HCT116 (cell line): ENCODE measurements around the gene EZH2.

ENCODE experiments used
- EZH2 ChIP-seq: fragments of 200-600 bp; sonication (generic); IDR thresholded peaks from 2 replicates; pipeline ENCODE4 v1.6.1; 2017; ENCODE audit warnings: antibody characterized with exemption, mixed run types
- EZH2phosphoT487 ChIP-seq: fragments of 200-600 bp; IDR thresholded peaks from 2 replicates; pipeline ENCODE4 v1.6.1; 2018; ENCODE audit warnings: antibody characterized with exemption, borderline replicate concordance
- FOSL1 ChIP-seq: IDR thresholded peaks from 2 replicates; pipeline ENCODE4 v1.6.1; 2012; ENCODE audit warnings: low read depth
- POLR2AphosphoS5 ChIP-seq: IDR thresholded peaks from 2 replicates; pipeline ENCODE4 v1.6.1; 2011; ENCODE audit warnings: mild to moderate bottlenecking, low read depth, low read length, moderate library complexity
- RAD21 ChIP-seq: IDR thresholded peaks from 2 replicates; pipeline ENCODE4 v1.6.1; 2012; ENCODE audit warnings: low read depth, mild to moderate bottlenecking
- SIN3A ChIP-seq: IDR thresholded peaks from 2 replicates; pipeline ENCODE4 v1.6.1; 2012; ENCODE audit warnings: low read depth
- SP1 ChIP-seq: IDR thresholded peaks from 2 replicates; pipeline ENCODE4 v1.6.1; 2012; ENCODE audit warnings: low read depth
- ZNF274 ChIP-seq: fragments of 200-500 bp; sonication (Bioruptor generic); IDR thresholded peaks from 2 replicates; pipeline ENCODE4 v1.6.1; 2014; ENCODE audit warnings: mild to moderate bottlenecking, low read depth, low read length, inconsistent platforms
- TF ChIP-seq, protein P1 (sequence below): IDR thresholded peaks from 2 replicates; pipeline ENCODE4 v1.6.1; 2012
- TF ChIP-seq, protein P2 (sequence below), 3 experiments: fragments of 200-600 bp in 1 of 3; sonication (generic) in 1 of 3; IDR thresholded peaks in 2 of 3; conservative IDR thresholded peaks in 1 of 3; 2 replicates each; pipeline ENCODE4 v1.5.1; 2012 to 2017; ENCODE audit warnings: low read depth in 2 of 3, low read length in 2 of 3, antibody characterized with exemption in 1 of 3, borderline replicate concordance in 1 of 3, control low read depth in 1 of 3, mild to moderate bottlenecking in 1 of 3, mixed read lengths in 1 of 3, mixed run types in 1 of 3, moderate library complexity in 1 of 3; ENCODE audit not compliant: insufficient read depth in 1 of 3
- TF ChIP-seq, protein P3 (sequence below): IDR thresholded peaks from 2 replicates; pipeline ENCODE4 v1.6.1; 2011; ENCODE audit warnings: mild to moderate bottlenecking, low read length, moderate library complexity; ENCODE audit not compliant: insufficient replicate concordance; ENCODE audit errors: extremely low read depth

DNA sequence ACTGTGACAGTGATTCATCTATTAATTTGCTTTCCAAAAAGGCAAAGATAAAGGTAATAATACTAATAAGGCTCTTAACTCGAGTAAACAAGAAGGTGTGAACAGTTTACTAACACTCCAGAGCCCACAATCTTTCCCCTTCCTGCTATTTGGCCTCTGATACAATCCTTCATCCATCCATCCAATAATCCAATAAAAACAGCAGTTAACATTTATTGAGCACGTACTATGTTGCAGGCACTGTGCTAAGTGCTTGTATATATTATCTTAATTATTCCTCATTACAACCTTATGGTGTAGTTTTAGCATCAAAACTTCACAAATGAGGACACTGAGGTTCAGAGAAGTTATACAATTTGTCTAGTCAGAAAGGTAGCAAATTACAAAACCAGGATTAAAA, 49.5 kb downstream of the EZH2 start:
- TF ChIP-seq, protein P1, sequence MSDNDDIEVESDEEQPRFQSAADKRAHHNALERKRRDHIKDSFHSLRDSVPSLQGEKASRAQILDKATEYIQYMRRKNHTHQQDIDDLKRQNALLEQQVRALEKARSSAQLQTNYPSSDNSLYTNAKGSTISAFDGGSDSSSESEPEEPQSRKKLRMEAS: no peak
- TF ChIP-seq EZH2: no peak
- TF ChIP-seq, protein P2, sequence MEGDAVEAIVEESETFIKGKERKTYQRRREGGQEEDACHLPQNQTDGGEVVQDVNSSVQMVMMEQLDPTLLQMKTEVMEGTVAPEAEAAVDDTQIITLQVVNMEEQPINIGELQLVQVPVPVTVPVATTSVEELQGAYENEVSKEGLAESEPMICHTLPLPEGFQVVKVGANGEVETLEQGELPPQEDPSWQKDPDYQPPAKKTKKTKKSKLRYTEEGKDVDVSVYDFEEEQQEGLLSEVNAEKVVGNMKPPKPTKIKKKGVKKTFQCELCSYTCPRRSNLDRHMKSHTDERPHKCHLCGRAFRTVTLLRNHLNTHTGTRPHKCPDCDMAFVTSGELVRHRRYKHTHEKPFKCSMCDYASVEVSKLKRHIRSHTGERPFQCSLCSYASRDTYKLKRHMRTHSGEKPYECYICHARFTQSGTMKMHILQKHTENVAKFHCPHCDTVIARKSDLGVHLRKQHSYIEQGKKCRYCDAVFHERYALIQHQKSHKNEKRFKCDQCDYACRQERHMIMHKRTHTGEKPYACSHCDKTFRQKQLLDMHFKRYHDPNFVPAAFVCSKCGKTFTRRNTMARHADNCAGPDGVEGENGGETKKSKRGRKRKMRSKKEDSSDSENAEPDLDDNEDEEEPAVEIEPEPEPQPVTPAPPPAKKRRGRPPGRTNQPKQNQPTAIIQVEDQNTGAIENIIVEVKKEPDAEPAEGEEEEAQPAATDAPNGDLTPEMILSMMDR (IDR thresholded peaks at IDR 0.05 in 2 of 3, conservative IDR thresholded peaks at IDR 0.05 in 1 of 3; ENCODE audit: borderline replicate concordance in 1 of 3, insufficient read depth in 1 of 3, low read depth in 2 of 3, low read length in 2 of 3): no peak
- no peak for TF ChIP-seq SP1
- no peak for TF ChIP-seq RAD21
- no peak for TF ChIP-seq ZNF274
- TF ChIP-seq POLR2AphosphoS5: no peak
- TF ChIP-seq EZH2phosphoT487: no peak
- TF ChIP-seq SIN3A: no peak
- TF ChIP-seq FOSL1: no peak
- TF ChIP-seq, protein P3, sequence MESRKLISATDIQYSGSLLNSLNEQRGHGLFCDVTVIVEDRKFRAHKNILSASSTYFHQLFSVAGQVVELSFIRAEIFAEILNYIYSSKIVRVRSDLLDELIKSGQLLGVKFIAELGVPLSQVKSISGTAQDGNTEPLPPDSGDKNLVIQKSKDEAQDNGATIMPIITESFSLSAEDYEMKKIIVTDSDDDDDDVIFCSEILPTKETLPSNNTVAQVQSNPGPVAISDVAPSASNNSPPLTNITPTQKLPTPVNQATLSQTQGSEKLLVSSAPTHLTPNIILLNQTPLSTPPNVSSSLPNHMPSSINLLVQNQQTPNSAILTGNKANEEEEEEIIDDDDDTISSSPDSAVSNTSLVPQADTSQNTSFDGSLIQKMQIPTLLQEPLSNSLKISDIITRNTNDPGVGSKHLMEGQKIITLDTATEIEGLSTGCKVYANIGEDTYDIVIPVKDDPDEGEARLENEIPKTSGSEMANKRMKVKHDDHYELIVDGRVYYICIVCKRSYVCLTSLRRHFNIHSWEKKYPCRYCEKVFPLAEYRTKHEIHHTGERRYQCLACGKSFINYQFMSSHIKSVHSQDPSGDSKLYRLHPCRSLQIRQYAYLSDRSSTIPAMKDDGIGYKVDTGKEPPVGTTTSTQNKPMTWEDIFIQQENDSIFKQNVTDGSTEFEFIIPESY: no peak
